HepG2 (cell line): ENCODE data around the gene ZNF367. TPM values are rescaled to one million over a fixed set of nuclear protein-coding genes. Genes with fewer than 3 reads are reported as not detected.

Source experiments
- GATAD1 ChIP-seq: IDR thresholded peaks from 2 replicates; pipeline ENCODE4 v1.6.1; 2016; ENCODE audit warnings: missing genetic modification reagents, missing compliant biosample characterization
- GPBP1L1 ChIP-seq: sonication (generic); formaldehyde crosslinking; IDR thresholded peaks from 2 replicates; pipeline ENCODE4 v1.5.0; 2020; ENCODE audit warnings: mild to moderate bottlenecking, missing genetic modification reagents
- JARID2 ChIP-seq: sonication (generic); formaldehyde crosslinking; IDR thresholded peaks from 2 replicates; pipeline ENCODE4 v1.8.1; 2023; ENCODE audit warnings: missing genetic modification reagents, inconsistent platforms; ENCODE audit not compliant: insufficient replicate concordance
- MEIS1 ChIP-seq: sonication (generic); formaldehyde crosslinking; IDR thresholded peaks from 2 replicates; pipeline ENCODE4 v1.9.0; 2021; ENCODE audit warnings: mild to moderate bottlenecking, missing genetic modification reagents, moderate library complexity, borderline replicate concordance
- NBN ChIP-seq: fragments of 450-650 bp; conservative IDR thresholded peaks from 2 replicates; pipeline ENCODE4 v1.6.1; 2017
- NFKB2 ChIP-seq: sonication (generic); formaldehyde crosslinking; IDR thresholded peaks from 2 replicates; pipeline ENCODE4 v1.4.0; 2020; ENCODE audit warnings: missing genetic modification reagents, borderline replicate concordance
- PHF5A ChIP-seq: IDR thresholded peaks from one replicate; pipeline ENCODE4 v1.6.1; 2018; ENCODE audit warnings: low read depth, missing genetic modification reagents; ENCODE audit not compliant: unreplicated experiment
- RAD51 ChIP-seq: fragments of 450-650 bp; IDR thresholded peaks from 2 replicates; pipeline ENCODE4 v1.6.1; 2016; ENCODE audit warnings: borderline replicate concordance
- SOX5 ChIP-seq: IDR thresholded peaks from 2 replicates; pipeline ENCODE4 v1.6.1; 2016; ENCODE audit warnings: borderline replicate concordance
- SP1 ChIP-seq, 2 experiments: fragments of 450-650 bp in 1 of 2; sonication (generic) in 1 of 2; formaldehyde crosslinking in 1 of 2; IDR thresholded peaks; 2 replicates each; pipeline versions ENCODE4 v1.4.0 to v1.6.1; 2016 to 2020; ENCODE audit warnings: missing genetic modification reagents in 1 of 2
- SRF ChIP-seq: IDR thresholded peaks from 2 replicates; pipeline ENCODE4 v1.6.1; 2011; ENCODE audit warnings: mild to moderate bottlenecking, low read depth, low read length, moderate library complexity
- STAG1 ChIP-seq: sonication (generic); formaldehyde crosslinking; IDR thresholded peaks from 2 replicates; pipeline ENCODE4 v1.4.0; 2020; ENCODE audit warnings: missing genetic modification reagents
- TBP ChIP-seq: sonication (generic); formaldehyde crosslinking; IDR thresholded peaks from 2 replicates; pipeline ENCODE4 v1.5.0; 2020; ENCODE audit warnings: missing genetic modification reagents
- TBX2 ChIP-seq: sonication (generic); formaldehyde crosslinking; IDR thresholded peaks from 2 replicates; pipeline ENCODE4 v1.5.0; 2020; ENCODE audit warnings: missing genetic modification reagents, mild to moderate bottlenecking, borderline replicate concordance
- TGIF2 ChIP-seq: IDR thresholded peaks from 2 replicates; pipeline ENCODE4 v1.6.1; 2016; ENCODE audit warnings: control low read depth, missing compliant biosample characterization
- ZFAT ChIP-seq: sonication (generic); formaldehyde crosslinking; conservative IDR thresholded peaks from 2 replicates; pipeline ENCODE4 v1.8.1; 2023; ENCODE audit warnings: missing genetic modification reagents, inconsistent platforms
- ZFP41 ChIP-seq: sonication (generic); formaldehyde crosslinking; IDR thresholded peaks from 2 replicates; pipeline ENCODE4 v1.4.0; 2020; ENCODE audit warnings: mild to moderate bottlenecking, missing genetic modification reagents, borderline replicate concordance
- ZNF18 ChIP-seq: sonication (generic); formaldehyde crosslinking; IDR thresholded peaks from 2 replicates; pipeline ENCODE4 v1.8.0; 2022; ENCODE audit warnings: mild to moderate bottlenecking, missing genetic modification reagents; ENCODE audit not compliant: insufficient replicate concordance
- ZNF207 ChIP-seq: fragments of 450-650 bp; IDR thresholded peaks from 2 replicates; pipeline ENCODE4 v1.6.1; 2016; ENCODE audit warnings: antibody characterized with exemption, borderline replicate concordance
- ZNF292 ChIP-seq: sonication (generic); formaldehyde crosslinking; IDR thresholded peaks from 2 replicates; pipeline ENCODE4 v1.8.1; 2022; ENCODE audit warnings: mild to moderate bottlenecking, low read depth, missing genetic modification reagents, borderline replicate concordance
- ZNF331 ChIP-seq: sonication (generic); formaldehyde crosslinking; IDR thresholded peaks from 2 replicates; pipeline ENCODE4 v1.4.0; 2020; ENCODE audit warnings: missing genetic modification reagents
- ZNF337 ChIP-seq: sonication (generic); formaldehyde crosslinking; IDR thresholded peaks from 2 replicates; pipeline ENCODE4 v1.5.1; 2020; ENCODE audit warnings: missing genetic modification reagents, low read depth, mild to moderate bottlenecking, borderline replicate concordance
- ZNF460 ChIP-seq: sonication (generic); formaldehyde crosslinking; IDR thresholded peaks from 2 replicates; pipeline ENCODE4 v1.5.1; 2020; ENCODE audit warnings: missing genetic modification reagents, mild to moderate bottlenecking, borderline replicate concordance
- ZNF530 ChIP-seq: sonication (generic); formaldehyde crosslinking; IDR thresholded peaks from 2 replicates; pipeline ENCODE4 v1.5.0; 2020; ENCODE audit warnings: low read depth, mild to moderate bottlenecking, missing genetic modification reagents
- polyA plus RNA-seq, 8 experiments: library from polyadenylated mRNA; depleted of rRNA in 3 of 8; stranded (reverse) in 7 of 8; unstranded in 1 of 8; fragments of >200 nt; fragmentation: Illumina TruSeq in 4 of 8; extraction: Trizol in 4 of 8; gene quantifications; 2 replicates each; pipeline versions ENCODE4 v1.2.1 to v1.2.3, GENCODE V29; 2011 to 2016; ENCODE audit warnings: low read depth in 4 of 8, missing spikeins in 1 of 8, mixed read lengths in 1 of 8; ENCODE audit not compliant: insufficient read depth in 1 of 8
- total RNA-seq, 5 experiments: library from RNA; depleted of rRNA; stranded (reverse); fragments of >200 nt; fragmentation: Illumina TruSeq; extraction: Trizol; gene quantifications; 2 replicates each; pipeline ENCODE4 v1.2.3, GENCODE V29; 2016; ENCODE audit warnings: low read depth in 1 of 5
- TF ChIP-seq, protein P1 (sequence below): IDR thresholded peaks from 2 replicates; pipeline ENCODE4 v1.6.1; 2016; ENCODE audit warnings: missing compliant biosample characterization, missing genetic modification reagents, borderline replicate concordance

ZNF367 gene
- total and polyA plus RNA-seq, 2 of the 13 experiments (the other 11 are each of a cell fraction or from before 2014, with no cell fraction given) = 2.9 to 7.7 TPM

GRCh38 chr9:96391021-96391765, 27.0 kb downstream of the ZNF367 start (continued):
- TF ChIP-seq ZNF18 (CRISPR knock-in tag) (no peak), ZNF530 (CRISPR knock-in tag) (no peak), ZFP41 (no peak), ZNF207 (no peak), JARID2 (CRISPR knock-in tag) (no peak), ZNF331 (CRISPR knock-in tag) (peak; percentile 95), GATAD1 (CRISPR knock-in tag) (peak; percentile 67; the same call in 1 of the 2 replicates), SP1 (IDR thresholded peaks at IDR 0.05) (no peak), SP1 (CRISPR knock-in tag; IDR thresholded peaks at IDR 0.05) (0 out of 2 replicates have a peak, but pooled peaks have one; percentile 22), NFKB2 (CRISPR knock-in tag) (peak; percentile 50; the same call in 1 of the 2 replicates), TGIF2 (CRISPR knock-in tag) (peak; percentile 64; the same call in 1 of the 2 replicates), NBN (no peak), ZNF460 (CRISPR knock-in tag) (no peak; the same call in 1 of the 2 replicates), MEIS1 (CRISPR knock-in tag) (no peak), SRF (no peak), ZFAT (no peak), TBX2 (CRISPR knock-in tag) (peak; percentile 85), SOX5 (peak; percentile 76), GPBP1L1 (CRISPR knock-in tag) (no peak), PHF5A (CRISPR knock-in tag) (no peak), ZNF337 (CRISPR knock-in tag) (0 out of 2 replicates have a peak, but pooled peaks have one; percentile 40), ZNF292 (peak; percentile 99; the same call in 1 of the 2 replicates), RAD51 (no peak), TBP (CRISPR knock-in tag) (no peak), STAG1 (CRISPR knock-in tag) (peak; percentile 32; the same call in 1 of the 2 replicates)
- TF ChIP-seq, protein P1, sequence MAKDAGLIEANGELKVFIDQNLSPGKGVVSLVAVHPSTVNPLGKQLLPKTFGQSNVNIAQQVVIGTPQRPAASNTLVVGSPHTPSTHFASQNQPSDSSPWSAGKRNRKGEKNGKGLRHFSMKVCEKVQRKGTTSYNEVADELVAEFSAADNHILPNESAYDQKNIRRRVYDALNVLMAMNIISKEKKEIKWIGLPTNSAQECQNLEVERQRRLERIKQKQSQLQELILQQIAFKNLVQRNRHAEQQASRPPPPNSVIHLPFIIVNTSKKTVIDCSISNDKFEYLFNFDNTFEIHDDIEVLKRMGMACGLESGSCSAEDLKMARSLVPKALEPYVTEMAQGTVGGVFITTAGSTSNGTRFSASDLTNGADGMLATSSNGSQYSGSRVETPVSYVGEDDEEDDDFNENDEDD (CRISPR knock-in tag) = peak; percentile 77; the same call in 1 of the 2 replicates
